ENCODE results near the gene FDXR.

The FDXR gene

DNA sequence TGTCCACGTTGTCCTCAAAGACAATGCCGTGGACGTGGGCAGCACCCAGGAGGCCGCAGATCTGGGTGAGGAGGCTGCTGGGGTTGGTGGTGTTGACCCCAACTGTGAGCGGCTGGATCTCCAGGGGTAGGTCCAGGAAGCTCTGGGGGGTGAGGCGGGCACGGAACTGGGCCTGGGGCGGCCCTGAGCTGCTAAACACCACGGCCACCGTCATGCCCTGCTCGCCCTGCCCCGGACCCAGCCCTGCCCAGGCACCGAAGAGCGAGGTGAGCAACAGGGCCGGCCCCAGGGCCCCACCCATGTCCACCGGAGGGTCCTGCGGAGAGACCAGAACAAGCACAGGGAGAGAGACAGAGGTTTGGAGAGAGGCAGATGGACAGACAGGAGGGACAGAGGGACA, 18.0 kb downstream of the FDXR start:
- no peak for DNase-seq (ENCODE audit: low read depth)
- no peak overlapping the region for H3K4me3 ChIP-seq (ENCODE audit: low read depth, low read length)
- TF ChIP-seq, protein P1, sequence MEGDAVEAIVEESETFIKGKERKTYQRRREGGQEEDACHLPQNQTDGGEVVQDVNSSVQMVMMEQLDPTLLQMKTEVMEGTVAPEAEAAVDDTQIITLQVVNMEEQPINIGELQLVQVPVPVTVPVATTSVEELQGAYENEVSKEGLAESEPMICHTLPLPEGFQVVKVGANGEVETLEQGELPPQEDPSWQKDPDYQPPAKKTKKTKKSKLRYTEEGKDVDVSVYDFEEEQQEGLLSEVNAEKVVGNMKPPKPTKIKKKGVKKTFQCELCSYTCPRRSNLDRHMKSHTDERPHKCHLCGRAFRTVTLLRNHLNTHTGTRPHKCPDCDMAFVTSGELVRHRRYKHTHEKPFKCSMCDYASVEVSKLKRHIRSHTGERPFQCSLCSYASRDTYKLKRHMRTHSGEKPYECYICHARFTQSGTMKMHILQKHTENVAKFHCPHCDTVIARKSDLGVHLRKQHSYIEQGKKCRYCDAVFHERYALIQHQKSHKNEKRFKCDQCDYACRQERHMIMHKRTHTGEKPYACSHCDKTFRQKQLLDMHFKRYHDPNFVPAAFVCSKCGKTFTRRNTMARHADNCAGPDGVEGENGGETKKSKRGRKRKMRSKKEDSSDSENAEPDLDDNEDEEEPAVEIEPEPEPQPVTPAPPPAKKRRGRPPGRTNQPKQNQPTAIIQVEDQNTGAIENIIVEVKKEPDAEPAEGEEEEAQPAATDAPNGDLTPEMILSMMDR (IDR thresholded peaks at IDR 0.05; ENCODE audit: low read depth, low read length, missing control alignments) = no peak

DNA sequence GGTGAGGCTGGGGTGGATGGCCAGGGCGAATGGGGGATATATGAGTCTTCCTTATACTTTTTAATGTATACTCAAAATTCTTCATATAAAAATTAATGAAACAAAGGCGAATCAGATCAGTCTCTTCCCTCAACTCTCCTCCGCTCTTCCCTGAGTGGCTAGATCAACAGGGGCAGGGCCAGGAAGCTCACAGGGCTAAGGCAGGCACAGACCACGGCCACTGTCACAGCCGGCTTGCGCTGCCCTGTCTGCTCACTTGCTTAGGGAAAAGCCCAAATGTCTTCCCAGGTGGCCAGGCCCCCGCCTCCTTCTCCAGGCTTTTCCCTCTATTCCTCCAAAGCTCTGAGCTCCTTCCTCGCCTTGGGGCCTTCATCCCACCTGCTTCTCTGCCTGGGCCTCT, 19.1 kb downstream of the FDXR start:
- DNase-seq (ENCODE audit: low read depth) = no peak
- H3K4me3 ChIP-seq (ENCODE audit: low read depth, low read length) = no peak overlapping the region
- TF ChIP-seq, protein P1 (IDR thresholded peaks at IDR 0.05; ENCODE audit: low read depth, low read length, missing control alignments) = no peak

DNA sequence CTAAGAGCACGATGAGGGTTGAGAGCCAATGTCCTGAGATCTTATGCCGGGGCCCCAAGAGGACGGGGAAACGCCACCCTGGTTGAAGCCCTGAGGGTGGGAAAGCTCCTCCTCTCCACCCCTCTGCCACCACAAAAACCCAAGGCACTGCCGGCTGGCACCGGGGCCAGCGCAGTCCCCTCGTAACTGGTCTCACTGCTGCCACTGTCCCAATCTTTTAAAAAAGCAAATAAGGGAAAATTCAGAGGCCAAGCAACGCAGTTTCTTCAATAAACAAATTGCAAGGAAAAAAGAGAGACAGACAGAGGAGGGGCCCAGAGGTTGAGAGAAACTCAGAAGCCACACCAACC, 19.8 kb downstream of the FDXR start:
- DNase-seq (ENCODE audit: low read depth) = no peak
- H3K4me3 ChIP-seq (ENCODE audit: low read depth, low read length) = no peak overlapping the region
- TF ChIP-seq, protein P1 (IDR thresholded peaks at IDR 0.05; ENCODE audit: low read depth, low read length, missing control alignments) = no peak

DNA sequence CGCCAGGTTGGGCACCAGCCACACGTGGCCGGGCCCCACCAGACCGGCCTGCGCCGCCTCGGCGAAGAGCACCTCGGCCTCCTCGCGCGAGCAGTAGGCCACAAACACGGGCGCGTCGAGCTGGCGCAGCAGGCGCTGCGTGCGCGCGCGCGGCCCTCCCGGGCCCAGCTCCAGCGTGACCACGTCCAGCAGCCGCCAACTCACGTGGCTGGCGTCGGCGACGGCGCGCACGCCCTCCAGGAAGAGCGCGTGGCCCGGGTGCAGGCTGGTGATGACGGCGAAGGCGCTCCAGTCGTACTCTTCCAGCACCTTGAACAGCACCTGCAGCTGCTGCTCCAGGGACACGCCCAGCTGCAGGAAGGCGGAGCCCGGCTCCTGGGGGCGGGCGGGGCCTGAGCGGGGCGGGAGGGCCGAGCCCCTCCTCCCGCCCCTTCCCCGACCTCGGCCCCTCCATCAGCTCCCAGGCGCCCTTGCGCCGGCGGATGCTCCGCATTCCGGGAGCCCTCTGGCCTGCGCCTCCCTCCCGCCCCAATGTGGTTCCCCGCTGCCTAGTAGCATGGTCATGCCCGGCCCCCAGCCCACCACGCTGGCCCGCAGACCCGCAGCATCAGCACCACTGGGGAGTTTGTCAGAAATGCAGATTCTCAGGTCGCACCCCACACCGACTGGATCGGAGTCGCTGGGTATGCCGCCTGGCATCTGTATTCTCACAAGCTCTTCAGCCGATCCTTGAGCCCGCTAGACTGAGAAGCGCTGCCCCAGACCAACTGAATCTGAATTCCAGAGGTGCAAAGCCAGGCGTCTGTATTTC, 20.4 kb downstream of the FDXR start:
- no peak for DNase-seq (ENCODE audit: low read depth)
- no peak overlapping the region; the same call in 1 of the 2 replicates for H3K4me3 ChIP-seq (ENCODE audit: low read depth, low read length)
- TF ChIP-seq, protein P1 (IDR thresholded peaks at IDR 0.05; ENCODE audit: low read depth, low read length, missing control alignments) = no peak

DNA sequence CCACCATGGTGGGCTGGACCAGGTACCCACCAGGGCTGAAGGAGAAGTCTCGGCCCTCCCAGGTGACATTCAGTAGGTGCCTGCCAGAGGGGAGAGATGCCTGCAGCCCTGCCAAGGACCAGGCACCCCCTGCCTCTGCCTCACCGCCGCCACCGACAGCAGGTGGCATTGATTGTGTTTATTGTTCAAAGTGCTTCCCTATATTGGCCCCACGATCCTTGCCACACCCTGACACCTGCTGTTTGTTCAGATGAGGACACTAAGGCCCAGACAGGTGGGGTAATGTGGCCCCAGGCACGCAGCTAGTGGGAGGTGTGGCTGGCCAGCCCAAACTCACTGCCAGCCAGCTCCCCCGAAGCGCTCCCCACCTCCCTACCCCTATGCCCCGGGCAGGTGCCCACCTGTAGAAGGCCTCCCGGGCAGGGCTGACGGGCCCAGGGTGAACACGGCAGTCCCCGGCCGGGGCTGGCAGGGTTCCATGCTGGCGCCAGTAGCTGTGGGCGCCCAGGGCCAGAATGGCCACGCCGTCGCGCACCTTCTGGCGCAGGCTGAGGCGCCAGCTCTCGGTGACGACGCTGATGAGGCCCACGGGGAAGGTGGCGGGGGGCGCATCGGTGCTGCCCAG, 21.1 kb downstream of the FDXR start:
- no peak overlapping the region for H3K4me3 ChIP-seq (ENCODE audit: low read depth, low read length)
- no peak for DNase-seq (ENCODE audit: low read depth)
- TF ChIP-seq, protein P1 (IDR thresholded peaks at IDR 0.05; ENCODE audit: low read depth, low read length, missing control alignments) = no peak

DNA sequence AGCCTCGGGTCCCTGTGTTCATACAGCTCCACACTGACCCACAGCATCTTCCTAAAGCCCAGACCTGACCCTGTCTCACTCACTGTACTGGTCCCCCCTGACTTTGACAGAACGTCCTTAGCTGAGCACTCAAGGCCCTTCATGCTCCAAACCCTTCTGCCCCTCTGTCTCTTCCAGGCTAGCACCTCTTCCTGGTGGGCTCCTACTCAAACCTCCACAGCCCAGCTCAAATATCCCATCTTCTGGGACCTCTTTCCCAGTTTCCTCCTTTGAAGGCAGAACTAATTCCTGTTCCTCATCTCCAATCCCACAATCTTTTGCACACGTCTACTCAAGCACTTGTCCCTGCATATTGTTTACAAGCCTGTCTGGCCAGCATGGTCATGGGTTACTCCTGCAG, 21.9 kb downstream of the FDXR start:
- DNase-seq (ENCODE audit: low read depth) = no peak
- H3K4me3 ChIP-seq (ENCODE audit: low read depth, low read length) = no peak overlapping the region
- TF ChIP-seq, protein P1 (IDR thresholded peaks at IDR 0.05; ENCODE audit: low read depth, low read length, missing control alignments) = no peak

All from GM12864 (cell line).